Measurements from ENCODE around the gene ZNF148.

Gene ZNF148

GRCh38 chr3:125186261-125186787, 188.8 kb downstream of the ZNF148 start:
- no peak for DNase-seq

- no peak for DNase-seq
Observed at GRCh38 chr3:125185805-125186204, 189.3 kb downstream of the ZNF148 start.

- DNase-seq = no peak
Observed at GRCh38 chr3:125179884-125180240, 195.3 kb downstream of the ZNF148 start.

GRCh38 chr3:125179143-125179883, 195.8 kb downstream of the ZNF148 start:
- DNase-seq = peak; percentile 43

GRCh38 chr3:125177746-125178145, 197.4 kb downstream of the ZNF148 start:
- no peak for DNase-seq

Measured in suppressor macrophage treated with lipopolysaccharide for 4 hours (primary cell).